ENCODE measurements around the gene CLECL1.
"Not testable (repeated sequence)": the region's sequence is repeated elsewhere in the genome, so short reads cannot be mapped to it uniquely, and the experiment has no call there.

Gene CLECL1

GRCh38 chr12:9692909-9693308 is 40.0 kb downstream of the CLECL1 start:
- no peak for DNase-seq

GRCh38 chr12:9687228-9687627 is 45.7 kb downstream of the CLECL1 start:
- DNase-seq = peak in 1 of 2 experiments; percentile 33

GRCh38 chr12:9685915-9686314 is 47.0 kb downstream of the CLECL1 start:
- DNase-seq = no peak

- DNase-seq = not testable (repeated sequence)
Measured at GRCh38 chr12:9685366-9685765, 47.5 kb downstream of the CLECL1 start.

GRCh38 chr12:9682949-9683348 is 49.9 kb downstream of the CLECL1 start:
- DNase-seq = not testable (repeated sequence)

- not testable (repeated sequence) for DNase-seq
Measured at GRCh38 chr12:9682508-9682907, 50.4 kb downstream of the CLECL1 start.

GRCh38 chr12:9674226-9674590 is 58.7 kb downstream of the CLECL1 start:
- DNase-seq = no peak

GRCh38 chr12:9673404-9674225 is 59.3 kb downstream of the CLECL1 start:
- peak; percentile 72 to 84 for DNase-seq

Measured in SW 1271 (cell line).